HepG2 (cell line): ENCODE results near the gene WBP1. TPM values are rescaled to one million over a fixed set of nuclear protein-coding genes. Genes with fewer than 3 reads are reported as not detected.

ENCODE experiments used
- ATAC-seq: fragments of 200-7000 bp; cut with Tn5 transposase; 3 replicates; pipeline ENCODE4 v1.9.1; 2020; ENCODE audit warnings: mild to moderate bottlenecking, moderate library complexity
- BruUV-seq: library from RNA; stranded (reverse); fragments of 400-500 nt; replicated peaks from 2 replicates; lab custom pipeline; 2021; lab: Mats Ljungman, UMichigan
- CTCF ChIA-PET: fragments of 300-600 bp; formaldehyde crosslinking; extraction: SDS; loops from one replicate; lab custom pipeline; 2021; ENCODE audit warnings: low total read pairs, inconsistent platforms, low intra/inter-chr PET ratio; lab: Yijun Ruan, JAX
- POLR2A ChIA-PET: fragments of 350-600 bp; sonication (Branson Sonifier 250); formaldehyde crosslinking; loops from one replicate; lab custom pipeline; 2020; ENCODE audit warnings: antibody characterized with exemption, inconsistent platforms; lab: Yijun Ruan, JAX
- DNase-seq: peaks from one replicate; pipeline ENCODE4 v3.0.0-alpha.2; 2015; ENCODE audit warnings: low spot score
- FAIRE-seq: peaks from 3 replicates; lab custom pipeline; 2011; peaks lifted over from hg19 to GRCh38; lab: Jason Lieb, UNC
- H2AFZ ChIP-seq: one replicate; pipeline ENCODE4 v1.6.1; 2011; ENCODE audit warnings: low read length, inconsistent platforms
- H3K27ac ChIP-seq: fragments of 300-600 bp; 3 replicates; pipeline ENCODE4 v1.8.0; 2011; ENCODE audit warnings: mixed run types, mild to moderate bottlenecking, mixed read lengths, low read length, inconsistent platforms; ENCODE audit not compliant: insufficient read depth; ENCODE audit errors: extremely low read length
- H3K27me3 ChIP-seq, 2 experiments: fragments of 200-600 bp in 1 of 2; 2 replicates in 1 of 2; 3 replicates in 1 of 2; pipeline versions ENCODE4 v1.6.0 to v1.8.0; 2011; ENCODE audit warnings: low read length in 2 of 2, mild to moderate bottlenecking in 2 of 2, moderate library complexity in 2 of 2, inconsistent platforms in 1 of 2; ENCODE audit not compliant: insufficient read depth in 2 of 2, control insufficient read depth in 1 of 2
- H3K36me3 ChIP-seq, 2 experiments: fragments of 200-600 bp in 1 of 2; replicated peaks in 1 of 2; 2 replicates in 1 of 2; 3 replicates in 1 of 2; pipeline versions ENCODE4 v1.5.1 to v1.8.0; 2011; ENCODE audit warnings: low read length in 2 of 2, inconsistent platforms in 1 of 2; ENCODE audit not compliant: insufficient read depth in 2 of 2, control insufficient read depth in 1 of 2
- H3K4me1 ChIP-seq: 2 replicates; pipeline ENCODE4 v1.5.1; 2012; ENCODE audit warnings: low read length, inconsistent platforms; ENCODE audit not compliant: insufficient read depth
- H3K4me2 ChIP-seq: 2 replicates; pipeline ENCODE4 v1.6.0; 2011; ENCODE audit warnings: low read depth, low read length, inconsistent platforms
- H3K4me3 ChIP-seq, 3 experiments: fragments of 200-600 bp in 1 of 3; sonication (generic), shearing (Covaris generic) in 1 of 3; replicated peaks in 1 of 3; 2 replicates each; pipeline ENCODE4 v1.5.1; 2011 to 2016; ENCODE audit warnings: low read length in 3 of 3, inconsistent platforms in 2 of 3, low read depth in 2 of 3, mild to moderate bottlenecking in 2 of 3, control low read depth in 1 of 3, mixed read lengths in 1 of 3; ENCODE audit not compliant: insufficient read depth in 1 of 3
- H3K79me2 ChIP-seq: one replicate; pipeline ENCODE4 v1.6.1; 2011; ENCODE audit warnings: low read length, inconsistent platforms; ENCODE audit not compliant: insufficient read depth
- H3K9ac ChIP-seq: 2 replicates; pipeline ENCODE4 v1.6.0; 2011; ENCODE audit warnings: mild to moderate bottlenecking, low read depth, low read length, inconsistent platforms; ENCODE audit not compliant: insufficient read depth
- H3K9me3 ChIP-seq: 2 replicates; pipeline ENCODE4 v1.5.1; 2012; ENCODE audit warnings: mild to moderate bottlenecking, low read length
- H4K20me1 ChIP-seq: 2 replicates; pipeline ENCODE4 v1.6.0; 2011; ENCODE audit warnings: inconsistent platforms, mild to moderate bottlenecking, low read length, moderate library complexity; ENCODE audit not compliant: insufficient read depth
- HMG20B ChIP-seq: conservative IDR thresholded peaks from 2 replicates; pipeline ENCODE4 v1.6.1; 2016; ENCODE audit warnings: missing genetic modification reagents, missing compliant biosample characterization
- HMGXB4 ChIP-seq, 2 experiments: sonication (generic) in 1 of 2; formaldehyde crosslinking in 1 of 2; IDR thresholded peaks; 2 replicates each; pipeline versions ENCODE4 v1.4.0 to v1.6.1; 2018 to 2020; ENCODE audit warnings: missing genetic modification reagents in 2 of 2, borderline replicate concordance in 1 of 2, low read depth in 1 of 2, mild to moderate bottlenecking in 1 of 2, missing biosample characterization in 1 of 2
- NCOA5 ChIP-seq: sonication (generic); formaldehyde crosslinking; IDR thresholded peaks from 2 replicates; pipeline ENCODE4 v1.4.0; 2020; ENCODE audit warnings: missing genetic modification reagents
- RORA ChIP-seq: sonication (generic); formaldehyde crosslinking; IDR thresholded peaks from 2 replicates; pipeline ENCODE4 v1.5.0; 2020; ENCODE audit warnings: mild to moderate bottlenecking, missing genetic modification reagents, moderate library complexity
- RXRA ChIP-seq: sonication (generic); formaldehyde crosslinking; IDR thresholded peaks from 2 replicates; pipeline ENCODE4 v1.5.1; 2020; ENCODE audit warnings: missing genetic modification reagents
- SIN3A ChIP-seq: IDR thresholded peaks from 2 replicates; pipeline ENCODE4 v1.6.1; 2011; ENCODE audit warnings: low read depth, mild to moderate bottlenecking, control low read depth, low read length, borderline replicate concordance
- SOX5 ChIP-seq: IDR thresholded peaks from 2 replicates; pipeline ENCODE4 v1.6.1; 2016; ENCODE audit warnings: borderline replicate concordance
- ZNF563 ChIP-seq: sonication (generic); formaldehyde crosslinking; IDR thresholded peaks from 2 replicates; pipeline ENCODE4 v1.8.0; 2022; ENCODE audit warnings: mild to moderate bottlenecking, moderate library complexity, missing genetic modification reagents
- ZNF670 ChIP-seq: sonication (generic); formaldehyde crosslinking; IDR thresholded peaks from 2 replicates; pipeline ENCODE4 v1.8.0; 2022; ENCODE audit warnings: mild to moderate bottlenecking, missing genetic modification reagents, borderline replicate concordance
- ZNF816 ChIP-seq: sonication (generic); formaldehyde crosslinking; IDR thresholded peaks from 2 replicates; pipeline ENCODE4 v1.8.0; 2022; ENCODE audit warnings: missing genetic modification reagents, mild to moderate bottlenecking, borderline replicate concordance
- ZSCAN25 ChIP-seq: sonication (generic); formaldehyde crosslinking; IDR thresholded peaks from 2 replicates; pipeline ENCODE4 v1.8.0; 2022; ENCODE audit warnings: mild to moderate bottlenecking, missing genetic modification reagents
- WGBS: methylation state at CpG from one replicate; pipeline ENCODE4 v1.1.6; 2017; ENCODE audit warnings: low lambda C conversion rate; 5-methylcytosine and 5-hydroxymethylcytosine counted together
- in situ Hi-C: cut with HindIII; loops from 2 replicates; pipeline ENCODE4 v1.10.0; 2017; ENCODE audit warnings: low pct_unique_long_range_greater_than_20kb; ENCODE audit not compliant: extremely low pct_ligation_motif_present
- intact Hi-C: fragments of 100-400 bp; cut with micrococcal nuclease; formaldehyde crosslinking; loops from one replicate; pipeline ENCODE4 v1.10.0; 2022; ENCODE audit not compliant: unreplicated experiment
- polyA plus RNA-seq, 8 experiments: library from polyadenylated mRNA; depleted of rRNA in 3 of 8; stranded (reverse) in 7 of 8; unstranded in 1 of 8; fragments of >200 nt; fragmentation: Illumina TruSeq in 4 of 8; extraction: Trizol in 4 of 8; gene quantifications; 2 replicates each; pipeline versions ENCODE4 v1.2.1 to v1.2.3, GENCODE V29; 2011 to 2016; ENCODE audit warnings: low read depth in 4 of 8, missing spikeins in 1 of 8, mixed read lengths in 1 of 8; ENCODE audit not compliant: insufficient read depth in 1 of 8
- total RNA-seq, 5 experiments: library from RNA; depleted of rRNA; stranded (reverse); fragments of >200 nt; fragmentation: Illumina TruSeq; extraction: Trizol; gene quantifications; 2 replicates each; pipeline ENCODE4 v1.2.3, GENCODE V29; 2016; ENCODE audit warnings: low read depth in 1 of 5
- TF ChIP-seq, protein P1 (sequence below): sonication (generic); formaldehyde crosslinking; IDR thresholded peaks from 2 replicates; pipeline ENCODE4 v1.4.0; 2020; ENCODE audit warnings: missing genetic modification reagents

Gene WBP1
- total and polyA plus RNA-seq, 2 of the 13 experiments (the other 11 are each of a cell fraction or from before 2014, with no cell fraction given) = 38.8 to 85.7 TPM

DNA sequence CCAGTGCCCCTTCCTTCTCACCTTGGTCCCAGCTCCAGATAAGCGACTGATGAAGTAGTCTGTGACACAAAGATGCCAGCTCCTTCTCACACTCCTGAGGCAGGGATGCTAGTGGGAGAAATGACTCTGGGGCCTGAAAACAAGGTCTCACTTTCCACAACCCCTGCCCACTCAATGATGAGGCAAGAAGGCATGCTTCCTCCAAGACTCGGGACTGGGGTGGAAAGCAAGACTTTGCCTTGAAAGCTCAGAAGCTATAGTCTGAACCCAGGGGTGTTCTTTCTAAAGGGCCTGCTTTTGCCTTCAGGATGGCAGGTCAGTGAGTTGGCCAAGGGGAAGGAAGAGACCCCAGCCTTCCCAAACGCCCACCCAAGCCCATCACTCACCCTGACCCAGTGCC is 23.2 kb downstream of the WBP1 start (continued):
- TF ChIP-seq, protein P1, sequence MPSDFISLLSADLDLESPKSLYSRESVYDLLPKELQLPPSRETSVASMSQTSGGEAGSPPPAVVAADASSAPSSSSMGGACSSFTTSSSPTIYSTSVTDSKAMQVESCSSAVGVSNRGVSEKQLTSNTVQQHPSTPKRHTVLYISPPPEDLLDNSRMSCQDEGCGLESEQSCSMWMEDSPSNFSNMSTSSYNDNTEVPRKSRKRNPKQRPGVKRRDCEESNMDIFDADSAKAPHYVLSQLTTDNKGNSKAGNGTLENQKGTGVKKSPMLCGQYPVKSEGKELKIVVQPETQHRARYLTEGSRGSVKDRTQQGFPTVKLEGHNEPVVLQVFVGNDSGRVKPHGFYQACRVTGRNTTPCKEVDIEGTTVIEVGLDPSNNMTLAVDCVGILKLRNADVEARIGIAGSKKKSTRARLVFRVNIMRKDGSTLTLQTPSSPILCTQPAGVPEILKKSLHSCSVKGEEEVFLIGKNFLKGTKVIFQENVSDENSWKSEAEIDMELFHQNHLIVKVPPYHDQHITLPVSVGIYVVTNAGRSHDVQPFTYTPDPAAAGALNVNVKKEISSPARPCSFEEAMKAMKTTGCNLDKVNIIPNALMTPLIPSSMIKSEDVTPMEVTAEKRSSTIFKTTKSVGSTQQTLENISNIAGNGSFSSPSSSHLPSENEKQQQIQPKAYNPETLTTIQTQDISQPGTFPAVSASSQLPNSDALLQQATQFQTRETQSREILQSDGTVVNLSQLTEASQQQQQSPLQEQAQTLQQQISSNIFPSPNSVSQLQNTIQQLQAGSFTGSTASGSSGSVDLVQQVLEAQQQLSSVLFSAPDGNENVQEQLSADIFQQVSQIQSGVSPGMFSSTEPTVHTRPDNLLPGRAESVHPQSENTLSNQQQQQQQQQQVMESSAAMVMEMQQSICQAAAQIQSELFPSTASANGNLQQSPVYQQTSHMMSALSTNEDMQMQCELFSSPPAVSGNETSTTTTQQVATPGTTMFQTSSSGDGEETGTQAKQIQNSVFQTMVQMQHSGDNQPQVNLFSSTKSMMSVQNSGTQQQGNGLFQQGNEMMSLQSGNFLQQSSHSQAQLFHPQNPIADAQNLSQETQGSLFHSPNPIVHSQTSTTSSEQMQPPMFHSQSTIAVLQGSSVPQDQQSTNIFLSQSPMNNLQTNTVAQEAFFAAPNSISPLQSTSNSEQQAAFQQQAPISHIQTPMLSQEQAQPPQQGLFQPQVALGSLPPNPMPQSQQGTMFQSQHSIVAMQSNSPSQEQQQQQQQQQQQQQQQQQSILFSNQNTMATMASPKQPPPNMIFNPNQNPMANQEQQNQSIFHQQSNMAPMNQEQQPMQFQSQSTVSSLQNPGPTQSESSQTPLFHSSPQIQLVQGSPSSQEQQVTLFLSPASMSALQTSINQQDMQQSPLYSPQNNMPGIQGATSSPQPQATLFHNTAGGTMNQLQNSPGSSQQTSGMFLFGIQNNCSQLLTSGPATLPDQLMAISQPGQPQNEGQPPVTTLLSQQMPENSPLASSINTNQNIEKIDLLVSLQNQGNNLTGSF (CRISPR knock-in tag) = no peak
- TF ChIP-seq SOX5 (no peak), ZNF563 (CRISPR knock-in tag) (peak; percentile 38; the same call in 1 of the 2 replicates)

DNA sequence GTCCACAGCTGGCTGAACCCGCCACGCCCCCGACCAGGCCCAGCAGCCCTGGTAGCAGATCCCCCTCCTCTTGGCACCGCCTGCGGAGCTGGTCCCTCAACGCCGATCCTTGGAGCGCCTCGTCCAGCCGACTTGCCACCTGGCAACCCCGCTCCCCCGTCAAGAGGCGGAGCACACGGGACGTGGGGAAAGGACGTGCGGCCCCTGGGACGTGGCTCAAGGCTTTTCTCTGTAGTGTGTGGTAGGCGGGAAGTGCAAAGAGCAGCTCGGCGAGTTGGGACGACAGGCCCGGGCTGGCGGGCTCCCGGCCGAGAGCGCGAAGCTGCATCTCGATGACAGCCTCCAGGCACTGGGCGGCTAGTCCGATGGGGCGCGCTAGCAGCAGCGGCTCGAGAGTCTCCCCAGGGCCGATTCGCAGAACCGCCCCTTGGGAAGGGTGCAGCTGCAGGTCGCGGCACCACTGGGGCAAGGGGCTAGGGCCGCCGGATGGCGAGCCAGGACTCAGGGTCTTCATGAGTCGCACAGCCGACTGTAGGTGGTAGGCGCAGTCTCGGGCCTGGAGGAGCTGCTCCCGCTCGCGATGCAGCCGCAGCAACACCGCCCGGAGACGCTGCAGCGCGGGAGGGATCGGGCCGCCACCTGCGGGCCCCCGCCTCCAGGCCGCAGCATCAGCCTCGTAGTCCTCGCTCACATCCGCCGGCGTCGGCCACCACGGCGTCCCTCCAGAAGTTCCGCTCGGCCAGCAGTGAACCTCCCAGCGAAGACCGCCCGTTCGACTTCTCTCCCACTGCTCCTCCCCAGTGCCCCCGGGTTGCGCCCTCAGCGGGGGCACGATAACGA is 23.9 kb downstream of the WBP1 start:
- CTCF ChIA-PET = interaction anchor here (1.0 to 2.4 kb wide), 7 partner anchors 17 to 105 kb away, joined by 3 to 20 read pairs (median 10); partner anchors contain the start of genes AUP1, HTRA2, INO80B and MOGS
- WGBS = 1% methylated on average over 49 of the region's 80 CpGs
- no peak for FAIRE-seq
- Histone ChIP-seq H3K9ac (peak overlapping the region; percentile 91), H3K27ac (peak overlapping the region; percentile 89), H4K20me1 (no peaks in the 10 kb centered on the region), H3K4me2 (peak overlapping the region; percentile 78), H3K9me3 (no peaks in the 10 kb centered on the region), H3K79me2 (peaks cover 48% of the 10 kb centered on the region), H3K27me3 (no peaks in the 10 kb centered on the region; a peak in 1 of 5 replicates), H3K4me3 (peak overlapping the region; percentile 82 to 87 (median 83)), H3K4me1 (peaks cover 71% of the 10 kb centered on the region), H3K36me3 (peaks cover 2 to 14% of the 10 kb centered on the region in 2 experiments; a peak in 4 of 5 replicates), H2AFZ (no peak overlapping the region)
- POLR2A ChIA-PET = interaction anchor here (0.6 to 20.6 kb wide), 21 partner anchors 7 to 358 kb away, joined by 3 to 795 read pairs (median 13); partner anchors contain the start of genes AUP1, C2orf81, DQX1 and HTRA2
- BruUV-seq = TSS peak; percentile 76
- in situ Hi-C loops = loop anchor here (5.0 kb wide), 1 partner anchor 100 kb away; no protein-coding TSS in a partner anchor
- peak; percentile 57 for ATAC-seq
- DNase-seq = no peak
- intact Hi-C loops = no loop called here
- TF ChIP-seq RORA (CRISPR knock-in tag) (no peak), NCOA5 (CRISPR knock-in tag) (peak; percentile 32; the same call in 1 of the 2 replicates), RXRA (CRISPR knock-in tag) (peak; percentile 13; the same call in 1 of the 2 replicates), ZNF670 (CRISPR knock-in tag) (no peak; the same call in 1 of the 2 replicates), HMGXB4 (CRISPR knock-in tag; IDR thresholded peaks at IDR 0.05; ENCODE audit: borderline replicate concordance in 1 of 2, low read depth in 1 of 2) (no peak), ZNF816 (no peak), HMG20B (no peak; the same call in 1 of the 2 replicates), ZSCAN25 (CRISPR knock-in tag) (peak; percentile 53; the same call in 1 of the 2 replicates), SIN3A (no peak; the same call in 1 of the 2 replicates)
